Liver (tissue), 9 donors: ENCODE measurements around the gene MAP3K9. TPM values are rescaled to one million over a fixed set of nuclear protein-coding genes. Genes with fewer than 3 reads are reported as not detected.

Experiments used
- DNase-seq: peaks from one replicate; pipeline ENCODE4 v3.0.0-alpha.2; 2017; ENCODE audit warnings: low spot score
- H3K27ac ChIP-seq, 2 donors: one replicate each; pipeline ENCODE4 v1.7.0; 2013; ENCODE audit warnings: inconsistent platforms in 2 of 2, low read length in 2 of 2, control low read depth in 1 of 2, low read depth in 1 of 2, mild to moderate bottlenecking in 1 of 2
- H3K27me3 ChIP-seq, 4 donors: one replicate each; pipeline versions ENCODE4 v1.6.1 to v1.7.0; 2013; ENCODE audit warnings: low read length in 3 of 4, inconsistent platforms in 1 of 4, mild to moderate bottlenecking in 1 of 4, moderate library complexity in 1 of 4; ENCODE audit not compliant: control insufficient read depth in 4 of 4, insufficient read depth in 4 of 4
- H3K36me3 ChIP-seq, 4 donors: one replicate each; pipeline versions ENCODE4 v1.6.1 to v1.7.0; 2013; ENCODE audit warnings: low read length in 3 of 4, mild to moderate bottlenecking in 3 of 4, low read depth in 1 of 4, moderate library complexity in 1 of 4; ENCODE audit not compliant: control insufficient read depth in 4 of 4, insufficient read depth in 3 of 4
- H3K4me1 ChIP-seq, 4 donors: one replicate each; pipeline versions ENCODE4 v1.6.1 to v1.7.0; 2013; ENCODE audit warnings: low read length in 3 of 4, mild to moderate bottlenecking in 3 of 4, moderate library complexity in 1 of 4; ENCODE audit not compliant: control insufficient read depth in 4 of 4, insufficient read depth in 4 of 4
- H3K4me3 ChIP-seq, 3 donors: one replicate each; pipeline versions ENCODE4 v1.6.1 to v1.7.0; 2013; ENCODE audit warnings: low read length in 3 of 3, control low read depth in 1 of 3, low read depth in 1 of 3, mild to moderate bottlenecking in 1 of 3
- H3K9ac ChIP-seq, 2 donors: one replicate each; pipeline ENCODE4 v1.7.0; 2013; ENCODE audit warnings: low read length in 2 of 2, mild to moderate bottlenecking in 2 of 2, moderate library complexity in 2 of 2, control low read depth in 1 of 2, low read depth in 1 of 2
- H3K9me3 ChIP-seq, 4 donors: one replicate each; pipeline versions ENCODE4 v1.6.1 to v1.7.0; 2013; ENCODE audit warnings: low read length in 3 of 4; ENCODE audit not compliant: control insufficient read depth in 4 of 4
- ATF3 ChIP-seq: IDR thresholded peaks from 2 replicates; pipeline ENCODE4 v1.6.1; 2016; ENCODE audit warnings: antibody characterized with exemption
- EGR1 ChIP-seq, 2 donors: IDR thresholded peaks; 2 replicates each; pipeline ENCODE4 v1.6.1; 2016 to 2018; ENCODE audit warnings: antibody characterized with exemption in 2 of 2, low read depth in 2 of 2
- FOXA1 ChIP-seq: IDR thresholded peaks from 2 replicates; pipeline ENCODE4 v1.6.1; 2016; ENCODE audit warnings: antibody characterized with exemption
- GABPA ChIP-seq, 2 donors: IDR thresholded peaks in 1 of 2; conservative IDR thresholded peaks in 1 of 2; 2 replicates each; pipeline ENCODE4 v1.6.1; 2016; ENCODE audit warnings: antibody characterized with exemption in 2 of 2, mild to moderate bottlenecking in 1 of 2, moderate library complexity in 1 of 2
- HNF4A ChIP-seq, 2 donors: conservative IDR thresholded peaks; 2 replicates each; pipeline ENCODE4 v1.6.1; 2016; ENCODE audit warnings: antibody characterized with exemption in 2 of 2, mild to moderate bottlenecking in 2 of 2
- HNF4G ChIP-seq: IDR thresholded peaks from 2 replicates; pipeline ENCODE4 v1.6.1; 2016; ENCODE audit warnings: antibody characterized with exemption
- JUND ChIP-seq, 2 donors: IDR thresholded peaks; 2 replicates each; pipeline ENCODE4 v1.6.1; 2016; ENCODE audit warnings: antibody characterized with exemption in 2 of 2
- NR2F2 ChIP-seq: IDR thresholded peaks from 2 replicates; pipeline ENCODE4 v1.6.1; 2016; ENCODE audit warnings: antibody characterized with exemption
- RAD21 ChIP-seq, 2 donors: IDR thresholded peaks; 2 replicates each; pipeline ENCODE4 v1.6.1; 2016; ENCODE audit warnings: antibody characterized with exemption in 2 of 2, mild to moderate bottlenecking in 2 of 2
- RXRA ChIP-seq, 2 donors: IDR thresholded peaks; 2 replicates each; pipeline ENCODE4 v1.6.1; 2017 to 2018; ENCODE audit warnings: antibody characterized with exemption in 2 of 2, mild to moderate bottlenecking in 1 of 2
- SP1 ChIP-seq: IDR thresholded peaks from 2 replicates; pipeline ENCODE4 v1.6.1; 2018; ENCODE audit warnings: antibody characterized with exemption, mild to moderate bottlenecking
- TAF1 ChIP-seq: conservative IDR thresholded peaks from 2 replicates; pipeline ENCODE4 v1.6.1; 2016; ENCODE audit warnings: antibody characterized with exemption, mild to moderate bottlenecking
- YY1 ChIP-seq: IDR thresholded peaks from 2 replicates; pipeline ENCODE4 v1.6.1; 2016; ENCODE audit warnings: antibody characterized with exemption, mild to moderate bottlenecking
- ZBTB33 ChIP-seq: IDR thresholded peaks from 2 replicates; pipeline ENCODE4 v1.6.1; 2016; ENCODE audit warnings: antibody characterized with exemption
- WGBS: extraction: QIAGEN DNeasy Blood & Tissue Kit; methylation state at CpG from one replicate; pipeline ENCODE4 v1.1.7; 2013; 5-methylcytosine and 5-hydroxymethylcytosine counted together
- polyA plus RNA-seq, 2 donors: library from polyadenylated mRNA; stranded (reverse) in 1 of 2; unstranded in 1 of 2; fragments of 200-250 nt in 1 of 2; fragments of >200 nt in 1 of 2; fragmentation: Nextera tagmentation in 1 of 2; extraction: Ambion mirVana in 1 of 2; gene quantifications; one replicate each; pipeline versions ENCODE4 v1.2.1 to v1.2.3, GENCODE V29; 2013 to 2015
- total RNA-seq, 2 donors: library from RNA; depleted of rRNA; stranded (reverse); fragments of >200 nt; gene quantifications; one replicate each; pipeline ENCODE4 v1.2.3, GENCODE V29; 2014
- donor health status: healthy.
- donor health status: healthy.
- donor health status: healthy.
- donor health status: healthy.
- donor health status: healthy.

MAP3K9 gene
- total and polyA plus RNA-seq, 4 donors, result 0.65 to 5.2 (median 0.80) TPM

GRCh38 chr14:70796551-70796950, 12.8 kb downstream of the MAP3K9 start:
- TF ChIP-seq GABPA (IDR thresholded peaks at IDR 0.05 in 1 of 2, conservative IDR thresholded peaks at IDR 0.05 in 1 of 2), result no peak
- TF ChIP-seq SP1, result no peak
- TF ChIP-seq HNF4A (conservative IDR thresholded peaks at IDR 0.05), result no peak
- TF ChIP-seq RXRA (IDR thresholded peaks at IDR 0.05), result no peak
- TF ChIP-seq ATF3, result no peak
- no peaks in the 10 kb centered on the region for H3K4me1 ChIP-seq
- no peak for DNase-seq
- H3K9ac ChIP-seq, result no peak overlapping the region
- no peak overlapping the region for H3K4me3 ChIP-seq
- peaks cover 0 to 6% (median 5%) of the 10 kb centered on the region in 4 donors for H3K36me3 ChIP-seq
- no peak overlapping the region for H3K27ac ChIP-seq
- WGBS, result 95% methylated on average over 8 of the region's 8 CpGs
- H3K27me3 ChIP-seq, result no peaks in the 10 kb centered on the region
- no peaks in the 10 kb centered on the region for H3K9me3 ChIP-seq

GRCh38 chr14:70794294-70794693, 15.0 kb downstream of the MAP3K9 start:
- no peak for DNase-seq
- Histone ChIP-seq H3K36me3 (peaks cover 0 to 5% (median under 1%) of the 10 kb centered on the region in 4 donors), H3K4me3 (no peak overlapping the region), H3K9me3 (no peaks in the 10 kb centered on the region), H3K27ac (no peak overlapping the region), H3K9ac (no peak overlapping the region), H3K4me1 (no peaks in the 10 kb centered on the region), H3K27me3 (no peaks in the 10 kb centered on the region)
- TF ChIP-seq RXRA (IDR thresholded peaks at IDR 0.05), result no peak
- TF ChIP-seq HNF4A (conservative IDR thresholded peaks at IDR 0.05), result no peak
- no peak for TF ChIP-seq FOXA1
- no peak for TF ChIP-seq ZBTB33
- no peak for TF ChIP-seq RAD21 (IDR thresholded peaks at IDR 0.05)
- no peak for TF ChIP-seq NR2F2
- TF ChIP-seq YY1, result no peak
- WGBS, result 88% methylated on average over 3 of the region's 3 CpGs

- no peaks in the 10 kb centered on the region for H3K9me3 ChIP-seq
- WGBS, result 73% methylated on average over 3 of the region's 3 CpGs
- no peak for DNase-seq
- H3K27ac ChIP-seq, result no peak overlapping the region
- TF ChIP-seq JUND (IDR thresholded peaks at IDR 0.05) (no peak), GABPA (IDR thresholded peaks at IDR 0.05 in 1 of 2, conservative IDR thresholded peaks at IDR 0.05 in 1 of 2) (no peak), EGR1 (IDR thresholded peaks at IDR 0.05; ENCODE audit: low read depth in 2 of 2) (no peak), TAF1 (no peak), RXRA (IDR thresholded peaks at IDR 0.05) (no peak), YY1 (no peak), NR2F2 (no peak), HNF4G (no peak), ATF3 (no peak), RAD21 (IDR thresholded peaks at IDR 0.05) (no peak)
- H3K27me3 ChIP-seq, result no peaks in the 10 kb centered on the region
- H3K36me3 ChIP-seq, result peaks cover 0 to 5% (median under 1%) of the 10 kb centered on the region in 4 donors
- H3K4me3 ChIP-seq, result no peak overlapping the region
- H3K4me1 ChIP-seq, result no peaks in the 10 kb centered on the region
- H3K9ac ChIP-seq, result no peak overlapping the region
These were observed 15.7 kb downstream of the MAP3K9 start for GRCh38 chr14:70793637-70794036.
